PC-3 (cell line): ENCODE measurements around the gene GGACT. TPM values are rescaled to one million over a fixed set of nuclear protein-coding genes. Genes with fewer than 3 reads are reported as not detected.

ENCODE experiments used
- ATAC-seq: fragments of 200-7000 bp; cut with Tn5 transposase; 2 replicates; pipeline ENCODE4 v1.9.1; 2020; ENCODE audit warnings: mild to moderate bottlenecking, moderate library complexity
- BruUV-seq: library from RNA; stranded (reverse); fragments of 400-500 nt; replicated peaks from 2 replicates; lab custom pipeline; 2021; lab: Mats Ljungman, UMichigan
- CTCF ChIA-PET: fragments of 300-600 bp; sonication (Branson Sonifier 250); formaldehyde crosslinking; loops from one replicate; lab custom pipeline; 2022; ENCODE audit warnings: antibody characterized with exemption; lab: Charles Lee
- POLR2A ChIA-PET: fragments of 300-600 bp; sonication (Branson Sonifier 250); formaldehyde crosslinking; loops from one replicate; lab custom pipeline; 2022; ENCODE audit warnings: antibody characterized with exemption; ENCODE audit not compliant: unreplicated experiment; lab: Charles Lee
- DNase-seq: peaks from one replicate; pipeline ENCODE4 v3.0.0-alpha.2; 2015
- H2AFZ ChIP-seq: fragments of 300-600 bp; sonication (generic); 2 replicates; pipeline ENCODE4 v1.6.0; 2016; ENCODE audit warnings: antibody characterized with exemption, low read length
- H3F3A ChIP-seq: fragments of 300-600 bp; sonication (generic); one replicate; pipeline ENCODE4 v1.6.0; 2017; ENCODE audit warnings: antibody characterized with exemption, low read length, control low read depth, mild to moderate bottlenecking; ENCODE audit not compliant: unreplicated experiment
- H3K27ac ChIP-seq: fragments of 300-600 bp; sonication (generic); 2 replicates; pipeline ENCODE4 v1.5.1; 2016; ENCODE audit warnings: mild to moderate bottlenecking, low read length
- H3K27me3 ChIP-seq: fragments of 300-600 bp; sonication (generic); 2 replicates; pipeline ENCODE4 v1.6.1; 2016; ENCODE audit warnings: low read length, mixed read lengths
- H3K36me3 ChIP-seq: fragments of 300-600 bp; sonication (generic); 2 replicates; pipeline ENCODE4 v1.6.1; 2016; ENCODE audit warnings: low read depth, mixed run types, low read length, mixed read lengths
- H3K4me1 ChIP-seq: fragments of 300-600 bp; sonication (generic); 2 replicates; pipeline ENCODE4 v1.5.1; 2016; ENCODE audit warnings: low read length; ENCODE audit not compliant: insufficient read depth
- H3K4me2 ChIP-seq: fragments of 300-600 bp; sonication (generic); 2 replicates; pipeline ENCODE4 v1.6.0; 2016; ENCODE audit warnings: low read length
- H3K4me3 ChIP-seq: fragments of 300-600 bp; sonication (generic); 2 replicates; pipeline ENCODE4 v1.5.1; 2016; ENCODE audit warnings: mild to moderate bottlenecking, low read length, mixed read lengths
- H3K79me2 ChIP-seq: fragments of 300-600 bp; sonication (generic); 2 replicates; pipeline ENCODE4 v1.6.1; 2017; ENCODE audit warnings: low read length, mixed read lengths
- H3K9ac ChIP-seq: fragments of 300-600 bp; sonication (generic); 2 replicates; pipeline ENCODE4 v1.6.0; 2016; ENCODE audit warnings: mild to moderate bottlenecking, low read length
- H3K9me2 ChIP-seq: fragments of 300-600 bp; sonication (generic); replicated peaks from 2 replicates; pipeline ENCODE4 v1.6.1; 2016; ENCODE audit warnings: mixed run types, low read length, mixed read lengths
- H3K9me3 ChIP-seq: fragments of 300-600 bp; sonication (generic); 2 replicates; pipeline ENCODE4 v1.6.1; 2016; ENCODE audit warnings: low read length, mixed read lengths
- H4K20me1 ChIP-seq: fragments of 300-600 bp; sonication (generic); 2 replicates; pipeline ENCODE4 v1.6.1; 2016; ENCODE audit warnings: low read length, mixed read lengths
- EZH2 ChIP-seq: fragments of 300-600 bp; sonication (generic); IDR thresholded peaks from one replicate; pipeline ENCODE4 v1.6.1; 2017; ENCODE audit warnings: antibody characterized with exemption, mild to moderate bottlenecking, low read length; ENCODE audit not compliant: unreplicated experiment
- EZH2phosphoT487 ChIP-seq: fragments of 300-600 bp; sonication (generic); IDR thresholded peaks from 2 replicates; pipeline ENCODE4 v1.6.1; 2018; ENCODE audit warnings: mild to moderate bottlenecking, antibody characterized with exemption, low read length, borderline replicate concordance
- intact Hi-C: fragments of 100-400 bp; cut with micrococcal nuclease; formaldehyde crosslinking; loops from 2 replicates; pipeline ENCODE4 v1.9.0; 2023
- total RNA-seq: library from RNA; depleted of rRNA; stranded (reverse); fragments of >200 nt; gene quantifications from 2 replicates; pipeline ENCODE4 v1.2.3, GENCODE V29; 2014
- TF ChIP-seq, protein P1 (sequence below): fragments of 300-600 bp; sonication (generic); conservative IDR thresholded peaks from 2 replicates; pipeline ENCODE4 v1.5.1; 2017; ENCODE audit warnings: antibody characterized with exemption, low read depth, mild to moderate bottlenecking, low read length

The GGACT gene
- total RNA-seq, 1 experiment from 2014 or later: 0.77 TPM

DNA sequence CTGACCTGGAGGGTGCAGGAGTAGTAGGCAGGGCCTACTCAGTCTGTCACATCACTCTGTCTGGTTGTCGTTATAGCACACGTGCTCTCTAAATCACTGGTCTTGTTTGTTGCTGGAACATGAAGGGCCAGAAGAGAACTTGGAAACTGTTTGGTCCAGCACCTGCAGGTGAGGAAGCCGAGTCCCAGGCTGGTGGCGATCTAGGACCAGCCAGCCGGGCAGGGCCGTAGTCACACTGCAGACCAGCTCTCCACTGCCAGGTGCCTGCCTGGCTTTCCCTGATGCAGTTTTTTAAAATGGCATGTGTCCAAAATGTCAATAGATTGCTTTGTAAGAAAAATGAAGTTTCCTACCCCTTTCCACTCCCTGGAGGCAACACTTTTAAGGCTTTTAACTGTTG is 53.7 kb downstream of the GGACT start:
- H3K9ac ChIP-seq: no peak overlapping the region
- H3K4me1 ChIP-seq: no peaks in the 10 kb centered on the region
- ATAC-seq: no peak
- H3K27me3 ChIP-seq: no peaks in the 10 kb centered on the region
- no peaks in the 10 kb centered on the region for H3K9me3 ChIP-seq
- H3F3A ChIP-seq: no peaks in the 10 kb centered on the region
- ChIA-PET POLR2A (no interaction called here), CTCF (no interaction called here)
- intact Hi-C loops: no loop called here
- no peaks in the 10 kb centered on the region for H3K36me3 ChIP-seq
- H2AFZ ChIP-seq: no peak overlapping the region
- H3K4me2 ChIP-seq: no peak overlapping the region
- TF ChIP-seq, protein P1, sequence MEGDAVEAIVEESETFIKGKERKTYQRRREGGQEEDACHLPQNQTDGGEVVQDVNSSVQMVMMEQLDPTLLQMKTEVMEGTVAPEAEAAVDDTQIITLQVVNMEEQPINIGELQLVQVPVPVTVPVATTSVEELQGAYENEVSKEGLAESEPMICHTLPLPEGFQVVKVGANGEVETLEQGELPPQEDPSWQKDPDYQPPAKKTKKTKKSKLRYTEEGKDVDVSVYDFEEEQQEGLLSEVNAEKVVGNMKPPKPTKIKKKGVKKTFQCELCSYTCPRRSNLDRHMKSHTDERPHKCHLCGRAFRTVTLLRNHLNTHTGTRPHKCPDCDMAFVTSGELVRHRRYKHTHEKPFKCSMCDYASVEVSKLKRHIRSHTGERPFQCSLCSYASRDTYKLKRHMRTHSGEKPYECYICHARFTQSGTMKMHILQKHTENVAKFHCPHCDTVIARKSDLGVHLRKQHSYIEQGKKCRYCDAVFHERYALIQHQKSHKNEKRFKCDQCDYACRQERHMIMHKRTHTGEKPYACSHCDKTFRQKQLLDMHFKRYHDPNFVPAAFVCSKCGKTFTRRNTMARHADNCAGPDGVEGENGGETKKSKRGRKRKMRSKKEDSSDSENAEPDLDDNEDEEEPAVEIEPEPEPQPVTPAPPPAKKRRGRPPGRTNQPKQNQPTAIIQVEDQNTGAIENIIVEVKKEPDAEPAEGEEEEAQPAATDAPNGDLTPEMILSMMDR: no peak
- DNase-seq: no peak
- H3K79me2 ChIP-seq: no peaks in the 10 kb centered on the region
- no peaks in the 10 kb centered on the region for H3K9me2 ChIP-seq
- no peaks in the 10 kb centered on the region for H4K20me1 ChIP-seq
- no peak overlapping the region for H3K4me3 ChIP-seq
- H3K27ac ChIP-seq: no peak overlapping the region
- BruUV-seq: no TSS peak

DNA sequence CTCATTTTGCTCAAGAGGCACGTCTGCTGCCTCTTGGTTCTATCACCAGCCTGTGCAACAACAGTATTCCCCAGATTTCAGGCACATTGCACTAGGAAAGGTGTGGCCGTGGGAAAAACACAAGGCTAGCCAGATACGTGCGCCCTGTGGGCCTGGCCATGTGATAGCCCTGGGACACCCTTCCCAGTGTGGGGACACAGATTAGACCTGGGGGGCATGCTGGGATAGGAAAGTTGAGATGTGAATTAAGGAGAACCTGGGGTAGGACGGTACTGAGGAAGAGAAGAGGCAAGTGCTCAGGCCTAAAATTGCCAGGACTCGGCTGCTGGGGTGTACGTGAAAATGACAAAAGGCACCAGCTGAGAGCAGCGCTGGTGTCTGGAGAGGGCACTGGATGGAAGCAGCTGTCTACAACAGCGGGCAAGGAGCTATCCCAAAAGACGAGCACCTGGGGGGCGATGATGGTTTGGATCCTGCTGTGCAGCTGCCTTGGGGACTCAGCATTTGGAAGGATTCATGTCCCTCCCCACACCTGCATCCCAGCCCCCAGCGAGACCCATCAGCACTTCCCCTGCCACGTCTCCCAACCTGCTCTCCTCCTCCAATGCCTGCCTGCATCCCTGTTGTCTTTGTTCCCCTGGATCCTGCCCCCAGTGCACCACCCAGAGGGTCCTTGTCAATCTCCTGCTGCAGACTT is 54.3 kb downstream of the GGACT start:
- POLR2A ChIA-PET: no interaction called here
- Histone ChIP-seq H3K4me2 (no peak overlapping the region), H3K9me2 (no peaks in the 10 kb centered on the region), H3K4me1 (no peaks in the 10 kb centered on the region), H3K4me3 (no peak overlapping the region), H4K20me1 (no peaks in the 10 kb centered on the region), H3K36me3 (no peaks in the 10 kb centered on the region), H3F3A (no peaks in the 10 kb centered on the region), H2AFZ (no peak overlapping the region), H3K27ac (no peak overlapping the region), H3K9me3 (no peaks in the 10 kb centered on the region), H3K79me2 (no peaks in the 10 kb centered on the region), H3K27me3 (no peaks in the 10 kb centered on the region), H3K9ac (no peak overlapping the region)
- ATAC-seq: no peak
- BruUV-seq: no TSS peak
- TF ChIP-seq EZH2phosphoT487: no peak
- TF ChIP-seq EZH2: no peak
- TF ChIP-seq, protein P1: no peak
- intact Hi-C loops: no loop called here
- CTCF ChIA-PET: no interaction called here
- DNase-seq: no peak

DNA sequence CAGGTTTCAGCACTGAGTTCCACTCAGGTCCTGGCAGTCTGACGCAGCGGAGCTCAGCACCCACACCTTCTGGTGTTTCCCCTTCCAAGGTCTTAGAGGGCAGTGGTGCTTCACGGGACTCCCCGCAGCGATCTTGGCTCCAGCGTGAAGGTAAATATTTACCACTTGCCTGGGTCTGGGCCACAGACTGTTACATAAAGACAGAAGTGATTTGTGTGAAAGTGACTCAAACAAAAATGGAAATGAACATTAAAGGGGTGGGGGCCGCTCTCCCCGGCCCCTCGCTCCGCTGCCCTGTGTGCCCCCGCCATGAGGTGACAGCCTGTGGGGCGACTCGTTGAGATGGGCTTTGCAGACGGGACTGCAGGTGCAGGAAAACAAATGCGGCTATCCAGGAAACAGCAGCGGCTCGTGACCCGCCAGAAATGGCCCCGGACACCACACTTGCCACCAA is 55.0 kb downstream of the GGACT start:
- H2AFZ ChIP-seq: no peak overlapping the region
- no peaks in the 10 kb centered on the region for H3K27me3 ChIP-seq
- DNase-seq: no peak
- H3K4me2 ChIP-seq: no peak overlapping the region
- TF ChIP-seq EZH2 (no peak), EZH2phosphoT487 (no peak)
- TF ChIP-seq, protein P1: no peak
- H4K20me1 ChIP-seq: no peaks in the 10 kb centered on the region
- H3K9me2 ChIP-seq: no peaks in the 10 kb centered on the region
- H3K4me1 ChIP-seq: no peaks in the 10 kb centered on the region
- no peaks in the 10 kb centered on the region for H3K36me3 ChIP-seq
- ATAC-seq: no peak
- H3K9ac ChIP-seq: no peak overlapping the region
- H3K79me2 ChIP-seq: no peaks in the 10 kb centered on the region
- no peaks in the 10 kb centered on the region for H3K9me3 ChIP-seq
- ChIA-PET CTCF (no interaction called here), POLR2A (no interaction called here)
- no TSS peak for BruUV-seq
- no peaks in the 10 kb centered on the region for H3F3A ChIP-seq
- no peak overlapping the region for H3K27ac ChIP-seq
- intact Hi-C loops: no loop called here
- no peak overlapping the region for H3K4me3 ChIP-seq
